ENCODE results near the gene GALNS. TPM values are rescaled to one million over a fixed set of nuclear protein-coding genes. Genes with fewer than 3 reads are reported as not detected.

GALNS gene
- total and polyA plus RNA-seq, 4 donors: 6.8 to 20.6 (median 10.8) TPM

- 92% methylated on average over 20 of the region's 20 CpGs for WGBS
- H3K27ac ChIP-seq (ENCODE audit: low read depth in 1 of 2, low read length in 2 of 2): no peak overlapping the region
- H3K9me3 ChIP-seq (ENCODE audit: control insufficient read depth in 4 of 4, low read length in 3 of 4): no peaks in the 10 kb centered on the region
- H3K4me1 ChIP-seq (ENCODE audit: control insufficient read depth in 4 of 4, insufficient read depth in 4 of 4, low read length in 3 of 4): peaks cover 13 to 39% (median 24%) of the 10 kb centered on the region in 4 donors
- no peak overlapping the region for H3K9ac ChIP-seq (ENCODE audit: low read depth in 1 of 2, low read length in 2 of 2)
- H3K36me3 ChIP-seq (ENCODE audit: control insufficient read depth in 4 of 4, insufficient read depth in 3 of 4, low read depth in 1 of 4, low read length in 3 of 4): peaks cover 0 to 10% (median 2%) of the 10 kb centered on the region in 4 donors
- no peaks in the 10 kb centered on the region for H3K27me3 ChIP-seq (ENCODE audit: control insufficient read depth in 4 of 4, insufficient read depth in 4 of 4, low read length in 3 of 4)
- TF ChIP-seq SP1 (IDR thresholded peaks at IDR 0.05) (no peak), REST (IDR thresholded peaks at IDR 0.05) (no peak), HNF4G (IDR thresholded peaks at IDR 0.05) (no peak), FOXA1 (IDR thresholded peaks at IDR 0.05) (no peak), MAX (IDR thresholded peaks at IDR 0.05) (no peak), ATF3 (IDR thresholded peaks at IDR 0.05) (no peak), YY1 (IDR thresholded peaks at IDR 0.05) (no peak), TAF1 (conservative IDR thresholded peaks at IDR 0.05) (no peak), NR2F2 (IDR thresholded peaks at IDR 0.05) (no peak), JUND (IDR thresholded peaks at IDR 0.05) (no peak), RXRA (IDR thresholded peaks at IDR 0.05) (no peak), ZBTB33 (IDR thresholded peaks at IDR 0.05) (no peak)
- no peak overlapping the region for H3K4me3 ChIP-seq (ENCODE audit: low read depth in 1 of 3, low read length in 3 of 3)
- DNase-seq (ENCODE audit: low spot score): no peak
These were observed 21.0 kb upstream of the GALNS start for GRCh38 chr16:88877564-88878289.

- H3K4me3 ChIP-seq (ENCODE audit: low read depth in 1 of 3, low read length in 3 of 3): no peak overlapping the region
- no peaks in the 10 kb centered on the region for H3K27me3 ChIP-seq (ENCODE audit: control insufficient read depth in 4 of 4, insufficient read depth in 4 of 4, low read length in 3 of 4)
- H3K9me3 ChIP-seq (ENCODE audit: control insufficient read depth in 4 of 4, low read length in 3 of 4): no peaks in the 10 kb centered on the region
- TF ChIP-seq ATF3 (IDR thresholded peaks at IDR 0.05) (no peak), TAF1 (conservative IDR thresholded peaks at IDR 0.05) (no peak)
- H3K36me3 ChIP-seq (ENCODE audit: control insufficient read depth in 4 of 4, insufficient read depth in 3 of 4, low read depth in 1 of 4, low read length in 3 of 4): peaks cover 0 to 10% (median 2%) of the 10 kb centered on the region in 4 donors
- H3K4me1 ChIP-seq (ENCODE audit: control insufficient read depth in 4 of 4, insufficient read depth in 4 of 4, low read length in 3 of 4): peaks cover 9 to 32% (median 20%) of the 10 kb centered on the region in 4 donors
- no peak overlapping the region for H3K9ac ChIP-seq (ENCODE audit: low read depth in 1 of 2, low read length in 2 of 2)
- 92% methylated on average over 33 of the region's 33 CpGs for WGBS
- no peak for DNase-seq (ENCODE audit: low spot score)
- no peak overlapping the region for H3K27ac ChIP-seq (ENCODE audit: low read depth in 1 of 2, low read length in 2 of 2)
These were observed 20.3 kb upstream of the GALNS start for GRCh38 chr16:88876942-88877526.
